ENCODE measurements around the gene PCDHA4. TPM values are rescaled to one million over a fixed set of nuclear protein-coding genes. Genes with fewer than 3 reads are reported as not detected.

PCDHA4 gene
- total RNA-seq, 120 experiments from 2014 or later: 2.1 to 8.2 (median 4.7) TPM

Other genes starting within 250 kb of the PCDHA4 start
- gene SRA1, start 249.6 kb upstream of the PCDHA4 start, total RNA-seq: 10 to 100 TPM; 22.4 to 42.3 (median 30.2) TPM
- 10 to 100 TPM; 34.6 to 98.7 (median 58.4) TPM for gene APBB3, start 242.5 kb upstream of the PCDHA4 start, total RNA-seq
- 10 to 100 TPM; 23.5 to 50.7 (median 34.7) TPM for gene SLC35A4, start 242.2 kb upstream of the PCDHA4 start, total RNA-seq
- 100 to 1,000 TPM in 3 of 120 experiments, 10 to 100 TPM in 105, 1 to 10 TPM in 12; 6.3 to 175 (median 23.8) TPM for gene CD14, start 173.9 kb upstream of the PCDHA4 start, total RNA-seq
- 10 to 100 TPM in 75 of 120 experiments, 1 to 10 TPM in 45; 5.4 to 18.1 (median 10.8) TPM for gene TMCO6, start 167.6 kb upstream of the PCDHA4 start, total RNA-seq
- 10 to 100 TPM; 32.1 to 76.3 (median 57.7) TPM for gene NDUFA2, start 159.4 kb upstream of the PCDHA4 start, total RNA-seq
- gene IK, start 159.2 kb upstream of the PCDHA4 start, total RNA-seq: 100 to 1,000 TPM in 1 of 120 experiments, 10 to 100 TPM in 119; 53.9 to 101 (median 81.5) TPM
- 10 to 100 TPM; 13.3 to 31.0 (median 17.6) TPM for gene WDR55, start 142.2 kb upstream of the PCDHA4 start, total RNA-seq
- 1 to 10 TPM in 114 of 120 experiments, under 1 TPM in 6; 0.81 to 4.9 (median 2.2) TPM for gene DND1, start 133.5 kb upstream of the PCDHA4 start, total RNA-seq
- gene HARS1, start 115.7 kb upstream of the PCDHA4 start, total RNA-seq: 100 to 1,000 TPM in 72 of 120 experiments, 10 to 100 TPM in 48; 57.9 to 134 (median 105) TPM
- gene HARS2, start 115.6 kb upstream of the PCDHA4 start, total RNA-seq: 10 to 100 TPM; 22.6 to 42.7 (median 32.0) TPM
- gene ZMAT2, start 106.6 kb upstream of the PCDHA4 start, total RNA-seq: 100 to 1,000 TPM in 4 of 120 experiments, 10 to 100 TPM in 116; 46.1 to 101 (median 76.4) TPM
- gene PCDHA1, start 20.9 kb upstream of the PCDHA4 start, total RNA-seq: 1 to 10 TPM in 106 of 120 experiments, under 1 TPM in 14; 0.38 to 3.9 (median 1.7) TPM
- gene PCDHA2, start 12.2 kb upstream of the PCDHA4 start, total RNA-seq: 1 to 10 TPM in 106 of 120 experiments, under 1 TPM in 14; 0.62 to 3.8 (median 1.5) TPM
- gene PCDHA3, start 6.0 kb upstream of the PCDHA4 start, total RNA-seq: 1 to 10 TPM; 1.3 to 4.9 (median 3.1) TPM
- 10 to 100 TPM in 5 of 120 experiments, 1 to 10 TPM in 115; 3.3 to 11.2 (median 6.8) TPM for gene PCDHA5, start 14.5 kb downstream of the PCDHA4 start, total RNA-seq
- 10 to 100 TPM in 39 of 120 experiments, 1 to 10 TPM in 81; 3.8 to 17.5 (median 9.0) TPM for gene PCDHA6, start 20.9 kb downstream of the PCDHA4 start, total RNA-seq
- 1 to 10 TPM; 2.2 to 8.9 (median 4.5) TPM for gene PCDHA7, start 27.2 kb downstream of the PCDHA4 start, total RNA-seq
- gene PCDHA8, start 34.1 kb downstream of the PCDHA4 start, total RNA-seq: 1 to 10 TPM; 1.7 to 7.3 (median 4.4) TPM
- gene PCDHA9, start 41.3 kb downstream of the PCDHA4 start, total RNA-seq: 1 to 10 TPM in 118 of 120 experiments, not detected in 2; 1.5 to 9.2 (median 4.3) TPM
- 10 to 100 TPM in 47 of 120 experiments, 1 to 10 TPM in 73; 1.8 to 16.9 (median 9.4) TPM for gene PCDHA10, start 48.8 kb downstream of the PCDHA4 start, total RNA-seq
- gene PCDHA11, start 61.9 kb downstream of the PCDHA4 start, total RNA-seq: 10 to 100 TPM in 5 of 120 experiments, 1 to 10 TPM in 115; 3.6 to 14.6 (median 6.6) TPM
- 1 to 10 TPM; 3.1 to 8.8 (median 5.4) TPM for gene PCDHA12, start 68.2 kb downstream of the PCDHA4 start, total RNA-seq
- gene PCDHA13, start 75.1 kb downstream of the PCDHA4 start, total RNA-seq: 1 to 10 TPM; 2.4 to 8.2 (median 5.0) TPM
- 10 to 100 TPM in 1 of 120 experiments, 1 to 10 TPM in 119; 3.1 to 10.3 (median 6.1) TPM for gene PCDHAC1, start 119.2 kb downstream of the PCDHA4 start, total RNA-seq
- gene PCDHAC2, start 159.4 kb downstream of the PCDHA4 start, total RNA-seq: 10 to 100 TPM; 11.9 to 40.6 (median 25.2) TPM
- gene PCDHB1, start 244.3 kb downstream of the PCDHA4 start, total RNA-seq: under 1 TPM in 107 of 120 experiments, not detected in 13; 0.04 to 0.30 (median 0.11) TPM

Measured in dorsolateral prefrontal cortex (tissue), 118 donors.